Body of pancreas (tissue), 4 donors: Measurements from ENCODE around the gene ZNF282.

ENCODE experiments used
- POLR2A ChIP-seq, 3 donors: fragments of 450-650 bp; IDR thresholded peaks; one replicate each; pipeline ENCODE4 v1.6.1; 2016; ENCODE audit warnings: antibody characterized with exemption in 3 of 3, mild to moderate bottlenecking in 2 of 3
- TF ChIP-seq, protein P1 (sequence below), 7 experiments: fragments of 450-650 bp in 4 of 7; fragments of 200-600 bp in 3 of 7; sonication (generic) in 3 of 7; IDR thresholded peaks; one replicate each; pipeline ENCODE4 v1.5.1; 2016 to 2019; ENCODE audit warnings: antibody characterized with exemption in 7 of 7

GRCh38 chr7:149253665-149254064 lies 58.3 kb downstream of the ZNF282 start:
- TF ChIP-seq, protein P1, sequence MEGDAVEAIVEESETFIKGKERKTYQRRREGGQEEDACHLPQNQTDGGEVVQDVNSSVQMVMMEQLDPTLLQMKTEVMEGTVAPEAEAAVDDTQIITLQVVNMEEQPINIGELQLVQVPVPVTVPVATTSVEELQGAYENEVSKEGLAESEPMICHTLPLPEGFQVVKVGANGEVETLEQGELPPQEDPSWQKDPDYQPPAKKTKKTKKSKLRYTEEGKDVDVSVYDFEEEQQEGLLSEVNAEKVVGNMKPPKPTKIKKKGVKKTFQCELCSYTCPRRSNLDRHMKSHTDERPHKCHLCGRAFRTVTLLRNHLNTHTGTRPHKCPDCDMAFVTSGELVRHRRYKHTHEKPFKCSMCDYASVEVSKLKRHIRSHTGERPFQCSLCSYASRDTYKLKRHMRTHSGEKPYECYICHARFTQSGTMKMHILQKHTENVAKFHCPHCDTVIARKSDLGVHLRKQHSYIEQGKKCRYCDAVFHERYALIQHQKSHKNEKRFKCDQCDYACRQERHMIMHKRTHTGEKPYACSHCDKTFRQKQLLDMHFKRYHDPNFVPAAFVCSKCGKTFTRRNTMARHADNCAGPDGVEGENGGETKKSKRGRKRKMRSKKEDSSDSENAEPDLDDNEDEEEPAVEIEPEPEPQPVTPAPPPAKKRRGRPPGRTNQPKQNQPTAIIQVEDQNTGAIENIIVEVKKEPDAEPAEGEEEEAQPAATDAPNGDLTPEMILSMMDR (IDR thresholded peaks at IDR 0.05) = no peak
- TF ChIP-seq POLR2A (IDR thresholded peaks at IDR 0.05) = no peak
